Measurements from ENCODE around the gene PTPRG. TPM values are rescaled to one million over a fixed set of nuclear protein-coding genes. Genes with fewer than 3 reads are reported as not detected.
A peak's percentile ranks its signal among the peaks of the same experiment; 100 is the strongest.

The PTPRG gene
- total RNA-seq, 1 donor from 2014 or later = 77.2 TPM

- Mint-ChIP-seq H3K4me1 (ENCODE audit: unreplicated experiment) (no peaks in the 10 kb centered on the region), H3K9me3 (no peaks in the 10 kb centered on the region), H3K27ac (no peak overlapping the region), H3K4me3 (no peak overlapping the region), H3K27me3 (no peaks in the 10 kb centered on the region), H3K36me3 (no peaks in the 10 kb centered on the region)
- no peak for DNase-seq (ENCODE audit: extremely low spot score, unreplicated experiment)
- no peak for TF ChIP-seq CTCF (conservative IDR thresholded peaks at IDR 0.05)
Measured at GRCh38 chr3:62312201-62312600, 750.8 kb downstream of the PTPRG start.

GRCh38 chr3:62316525-62316924 lies 755.2 kb downstream of the PTPRG start:
- Mint-ChIP-seq H3K27me3 (no peaks in the 10 kb centered on the region), H3K27ac (no peak overlapping the region), H3K36me3 (no peaks in the 10 kb centered on the region), H3K4me3 (no peak overlapping the region), H3K4me1 (ENCODE audit: unreplicated experiment) (peaks cover 18% of the 10 kb centered on the region), H3K9me3 (peaks cover 6% of the 10 kb centered on the region)
- no peak for TF ChIP-seq CTCF (conservative IDR thresholded peaks at IDR 0.05)
- DNase-seq (ENCODE audit: extremely low spot score, unreplicated experiment) = no peak

GRCh38 chr3:62318365-62318751 lies 757.0 kb downstream of the PTPRG start:
- H3K9me3 Mint-ChIP-seq = peaks cover 6% of the 10 kb centered on the region
- peak overlapping the region; percentile 94 for H3K27ac Mint-ChIP-seq
- H3K4me1 Mint-ChIP-seq (ENCODE audit: unreplicated experiment) = peaks cover 18% of the 10 kb centered on the region
- no peak for TF ChIP-seq CTCF (conservative IDR thresholded peaks at IDR 0.05)
- H3K4me3 Mint-ChIP-seq = peak overlapping the region; percentile 97
- no peaks in the 10 kb centered on the region for H3K36me3 Mint-ChIP-seq
- no peaks in the 10 kb centered on the region for H3K27me3 Mint-ChIP-seq
- DNase-seq (ENCODE audit: extremely low spot score, unreplicated experiment) = no peak

GRCh38 chr3:62318752-62319569 lies 757.6 kb downstream of the PTPRG start:
- DNase-seq (ENCODE audit: extremely low spot score, unreplicated experiment) = peak; percentile 86
- Mint-ChIP-seq H3K36me3 (no peaks in the 10 kb centered on the region), H3K9me3 (peaks cover 6% of the 10 kb centered on the region), H3K27me3 (no peaks in the 10 kb centered on the region), H3K4me3 (peak overlapping the region; percentile 97), H3K4me1 (ENCODE audit: unreplicated experiment) (peaks cover 18% of the 10 kb centered on the region), H3K27ac (peak overlapping the region; percentile 94)
- peak; percentile 39 for TF ChIP-seq CTCF (conservative IDR thresholded peaks at IDR 0.05)

- H3K36me3 Mint-ChIP-seq = no peaks in the 10 kb centered on the region
- no peak for TF ChIP-seq CTCF (conservative IDR thresholded peaks at IDR 0.05)
- H3K9me3 Mint-ChIP-seq = peaks cover 6% of the 10 kb centered on the region
- peak overlapping the region; percentile 94 for H3K27ac Mint-ChIP-seq
- no peaks in the 10 kb centered on the region for H3K27me3 Mint-ChIP-seq
- no peak for DNase-seq (ENCODE audit: extremely low spot score, unreplicated experiment)
- H3K4me3 Mint-ChIP-seq = peak overlapping the region; percentile 97
- peaks cover 18% of the 10 kb centered on the region for H3K4me1 Mint-ChIP-seq (ENCODE audit: unreplicated experiment)
Measured at GRCh38 chr3:62319570-62320243, 758.3 kb downstream of the PTPRG start.

Data from type B pancreatic cell (in vitro differentiated cells).